DMS53 treated with DMSO at 0.1 percent for 48 hours (cell line): ENCODE data around the gene TMEM37.

Experiments used
- DNase-seq: peaks from one replicate; lab custom pipeline; 2025; ENCODE audit not compliant: unreplicated experiment; lab: John Stamatoyannopoulos, UW

Gene TMEM37

GRCh38 chr2:119476301-119477112 lies 44.9 kb downstream of the TMEM37 start:
- peak; percentile 70 for DNase-seq

GRCh38 chr2:119477113-119477505 lies 45.5 kb downstream of the TMEM37 start:
- no peak for DNase-seq

GRCh38 chr2:119478188-119478977 lies 46.7 kb downstream of the TMEM37 start:
- no peak for DNase-seq

- no peak for DNase-seq
These were observed 47.3 kb downstream of the TMEM37 start for GRCh38 chr2:119478978-119479295.

- no peak for DNase-seq
These were observed 48.5 kb downstream of the TMEM37 start for GRCh38 chr2:119480184-119480583.

GRCh38 chr2:119480718-119481142 lies 49.1 kb downstream of the TMEM37 start:
- no peak for DNase-seq

GRCh38 chr2:119481501-119482455 lies 50.1 kb downstream of the TMEM37 start:
- DNase-seq: peak; percentile 51

GRCh38 chr2:119482481-119483394 lies 51.1 kb downstream of the TMEM37 start:
- DNase-seq: no peak

GRCh38 chr2:119483395-119483753 lies 51.7 kb downstream of the TMEM37 start:
- no peak for DNase-seq

- no peak for DNase-seq
These were observed 52.5 kb downstream of the TMEM37 start for GRCh38 chr2:119483896-119484718.

- DNase-seq: no peak
These were observed 53.2 kb downstream of the TMEM37 start for GRCh38 chr2:119484834-119485233.

GRCh38 chr2:119485336-119486110 lies 53.9 kb downstream of the TMEM37 start:
- DNase-seq: no peak

GRCh38 chr2:119486196-119486827 lies 54.7 kb downstream of the TMEM37 start:
- no peak for DNase-seq

- DNase-seq: no peak
These were observed 55.2 kb downstream of the TMEM37 start for GRCh38 chr2:119486886-119487285.

GRCh38 chr2:119487434-119488244 lies 56.0 kb downstream of the TMEM37 start:
- DNase-seq: peak; percentile 90
